ENCODE data around the gene HRH1. TPM values are rescaled to one million over a fixed set of nuclear protein-coding genes. Genes with fewer than 3 reads are reported as not detected.
"Not testable (repeated sequence)": the region's sequence is repeated elsewhere in the genome, so short reads cannot be mapped to it uniquely, and the experiment has no call there.

The HRH1 gene
- total RNA-seq, 1 experiment from 2014 or later, result not detected

DNA sequence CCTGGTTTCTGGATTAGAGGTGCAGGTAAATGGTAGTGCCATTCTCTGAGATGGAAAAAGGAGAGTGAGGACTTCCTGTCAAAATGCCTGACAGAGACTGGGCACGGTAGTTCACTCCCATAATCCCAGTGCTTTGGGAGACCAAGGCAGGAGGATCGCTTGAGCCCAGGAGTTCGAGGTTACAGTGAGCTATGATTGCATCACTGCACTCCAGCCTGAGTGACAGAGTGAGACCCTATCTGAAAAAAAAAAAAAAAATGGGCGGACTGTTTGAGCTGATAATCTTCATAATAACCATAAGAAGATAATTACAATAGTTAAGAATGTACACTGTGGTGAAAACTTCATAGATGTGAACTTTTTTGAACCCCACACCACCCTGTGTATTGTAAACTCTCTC lies 44.2 kb downstream of the HRH1 start:
- no peak for DNase-seq
- Histone ChIP-seq H3K4me3 (ENCODE audit: insufficient read depth, low read depth, low read length) (no peak overlapping the region), H3K27me3 (ENCODE audit: control insufficient read depth, insufficient read depth, low read length) (no peaks in the 10 kb centered on the region), H3K36me3 (replicated peaks; ENCODE audit: control insufficient read depth, insufficient read depth, low read length) (no peaks in the 10 kb centered on the region)

DNA sequence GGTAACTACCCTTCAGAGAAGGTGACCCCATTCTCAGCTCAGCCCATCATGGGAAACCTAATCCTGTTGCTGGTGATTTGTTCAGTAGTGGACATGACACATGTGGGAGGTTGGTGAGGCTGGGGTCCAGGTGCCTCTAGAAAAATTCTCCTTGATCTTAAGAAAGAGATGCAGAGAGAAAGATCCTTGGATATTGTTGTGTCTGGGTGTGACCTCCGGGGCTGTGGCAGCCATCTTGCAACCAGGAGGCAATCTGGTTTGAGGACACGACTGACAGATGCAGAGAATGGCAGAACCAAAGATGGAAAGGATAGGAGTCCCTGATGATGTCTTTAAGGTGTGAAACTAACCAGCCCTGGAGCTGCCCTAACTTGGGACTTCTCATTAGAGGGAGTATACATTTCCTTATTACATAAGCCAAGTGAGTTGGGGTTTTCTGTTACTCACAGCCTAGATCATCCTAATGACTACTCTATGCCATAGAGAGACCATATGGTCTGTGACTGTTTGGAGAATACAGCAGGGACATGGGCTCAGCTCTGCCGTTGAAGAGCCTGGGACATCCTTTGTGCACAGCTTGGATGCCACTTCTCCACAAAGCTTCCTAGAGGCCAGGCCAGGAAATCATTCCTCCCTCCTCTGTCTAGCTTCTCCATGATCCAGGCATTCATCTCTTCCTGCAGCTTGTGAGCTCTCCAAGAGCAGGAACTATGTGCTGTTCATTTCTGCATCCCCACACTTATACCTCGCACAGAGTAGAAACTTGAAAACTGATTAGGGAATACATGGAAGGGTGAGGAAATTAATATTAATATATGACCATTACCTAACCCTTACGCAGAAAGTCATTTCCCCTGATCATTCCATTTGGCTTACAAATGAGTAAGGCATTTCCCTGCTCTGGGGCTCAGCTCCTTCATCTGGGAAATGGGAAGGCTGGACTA lies 45.9 kb downstream of the HRH1 start:
- no peak overlapping the region for H3K4me3 ChIP-seq (ENCODE audit: insufficient read depth, low read depth, low read length)
- H3K36me3 ChIP-seq (replicated peaks; ENCODE audit: control insufficient read depth, insufficient read depth, low read length), result no peaks in the 10 kb centered on the region
- H3K27me3 ChIP-seq (ENCODE audit: control insufficient read depth, insufficient read depth, low read length), result no peaks in the 10 kb centered on the region
- DNase-seq, result no peak

DNA sequence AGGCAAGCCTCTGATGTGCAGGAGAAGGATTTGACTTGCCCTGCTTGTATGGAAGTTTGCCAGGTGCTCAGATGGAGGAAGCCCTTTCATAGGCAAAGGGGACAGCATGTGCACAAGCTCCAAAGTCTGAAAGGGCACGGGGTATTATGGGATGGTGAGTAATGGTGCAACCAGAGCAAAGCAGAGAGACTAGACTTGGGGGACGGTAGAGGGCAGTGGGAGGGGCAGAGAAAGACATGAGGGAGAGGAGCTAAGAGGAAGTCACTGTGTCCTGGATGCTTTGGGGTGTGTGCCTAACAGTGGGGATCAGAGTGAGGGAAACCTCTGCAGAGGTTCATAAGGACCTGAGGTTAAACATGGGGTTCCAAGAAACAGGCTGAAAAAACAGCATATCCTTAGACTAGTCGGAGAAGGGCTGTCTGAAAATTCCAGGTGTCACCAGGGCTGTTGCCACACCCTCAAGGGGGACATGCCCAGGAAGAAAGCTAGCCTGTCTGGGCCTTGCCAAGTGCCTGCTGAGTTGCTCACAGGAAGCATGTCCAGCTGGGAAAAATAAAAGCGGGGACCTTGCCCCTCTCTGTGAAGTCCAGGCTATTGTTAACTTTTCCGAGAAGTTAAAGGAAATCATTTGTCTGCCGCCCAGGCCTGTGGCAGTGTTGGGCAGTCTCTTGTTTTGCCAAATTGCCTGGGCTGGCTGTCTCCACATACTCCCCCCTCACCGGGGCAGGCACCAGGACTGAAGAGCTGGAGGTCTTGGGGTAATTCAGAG lies 47.1 kb downstream of the HRH1 start:
- Histone ChIP-seq H3K4me3 (ENCODE audit: insufficient read depth, low read depth, low read length) (no peak overlapping the region), H3K36me3 (replicated peaks; ENCODE audit: control insufficient read depth, insufficient read depth, low read length) (no peaks in the 10 kb centered on the region), H3K27me3 (ENCODE audit: control insufficient read depth, insufficient read depth, low read length) (no peaks in the 10 kb centered on the region)
- no peak for DNase-seq

DNA sequence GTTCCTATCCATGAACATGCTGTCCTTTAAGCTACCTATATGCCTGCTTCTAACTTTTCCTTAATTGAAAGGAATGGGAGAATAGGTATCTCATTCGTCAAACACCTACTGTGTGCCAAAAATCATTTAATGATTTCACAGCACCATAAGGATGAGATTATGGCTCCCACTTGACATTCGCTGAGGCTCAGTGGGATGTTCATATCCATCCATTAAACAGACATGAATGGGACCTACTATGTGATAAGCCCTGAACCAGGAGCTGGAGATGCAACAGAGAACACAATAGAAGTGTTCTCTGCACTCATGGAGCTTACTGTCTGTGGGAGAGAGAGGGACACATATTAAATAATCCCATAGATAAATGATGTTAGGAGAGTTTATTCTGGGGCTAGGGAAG lies 49.7 kb downstream of the HRH1 start:
- Histone ChIP-seq H3K36me3 (replicated peaks; ENCODE audit: control insufficient read depth, insufficient read depth, low read length) (no peaks in the 10 kb centered on the region), H3K27me3 (ENCODE audit: control insufficient read depth, insufficient read depth, low read length) (no peaks in the 10 kb centered on the region), H3K4me3 (ENCODE audit: insufficient read depth, low read depth, low read length) (no peak overlapping the region)
- DNase-seq, result no peak

DNA sequence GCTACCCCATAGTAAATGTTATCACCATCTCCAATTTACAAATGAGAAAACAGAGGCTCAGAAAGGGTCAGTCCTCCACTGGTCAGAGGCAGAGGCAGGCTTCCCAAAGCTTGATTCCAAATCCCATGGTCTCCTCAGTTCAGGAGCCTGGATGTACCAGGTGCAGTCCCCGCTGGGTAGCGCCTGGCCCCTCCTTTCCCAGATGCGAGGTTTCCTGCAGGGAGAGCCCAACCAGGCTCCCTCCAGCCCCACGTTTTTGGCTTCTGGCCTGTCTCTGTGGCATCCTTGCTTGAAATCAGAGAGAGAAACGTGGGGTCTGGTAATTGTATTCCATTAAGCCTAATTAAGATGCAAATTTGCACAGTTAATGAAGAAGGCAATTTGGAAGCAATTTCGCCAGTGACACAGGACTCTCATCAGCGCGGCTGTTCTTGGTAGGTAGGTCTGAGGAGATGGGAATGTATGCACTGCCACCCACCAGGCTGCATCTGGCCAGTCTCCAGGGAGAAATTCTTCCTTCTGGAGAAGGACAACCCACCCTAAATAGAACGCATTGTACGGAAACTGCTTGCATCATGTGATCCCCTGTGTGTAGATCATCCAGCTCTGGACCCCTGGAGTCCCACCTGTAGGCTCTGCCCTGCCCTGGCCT lies 50.5 kb downstream of the HRH1 start:
- Histone ChIP-seq H3K4me3 (ENCODE audit: insufficient read depth, low read depth, low read length) (no peak overlapping the region), H3K27me3 (ENCODE audit: control insufficient read depth, insufficient read depth, low read length) (no peaks in the 10 kb centered on the region), H3K36me3 (replicated peaks; ENCODE audit: control insufficient read depth, insufficient read depth, low read length) (no peaks in the 10 kb centered on the region)
- DNase-seq, result peak; percentile 38

DNA sequence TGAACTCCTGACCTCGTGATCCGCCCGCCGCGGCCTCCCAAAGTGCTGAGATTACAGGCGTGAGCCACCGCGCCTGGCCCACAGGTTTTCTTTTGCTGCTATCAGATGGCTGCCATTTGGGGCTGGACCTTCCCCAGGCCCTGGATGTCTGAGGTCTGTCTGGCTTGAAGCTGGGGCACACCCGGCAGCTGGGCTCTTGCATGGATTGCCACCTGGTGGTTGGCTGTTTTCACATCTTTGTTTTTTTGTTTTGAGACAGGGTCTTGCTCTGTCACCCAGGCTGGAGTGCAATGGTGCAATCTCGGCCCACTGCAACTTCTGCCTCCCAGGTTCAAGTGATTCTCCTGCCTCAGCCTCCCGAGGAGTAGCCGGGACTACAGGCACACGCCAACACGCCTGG lies 51.6 kb downstream of the HRH1 start:
- peak; percentile 79 for DNase-seq
- H3K4me3 ChIP-seq (ENCODE audit: insufficient read depth, low read depth, low read length); H3K27me3 ChIP-seq (ENCODE audit: control insufficient read depth, insufficient read depth, low read length); H3K36me3 ChIP-seq (replicated peaks; ENCODE audit: control insufficient read depth, insufficient read depth, low read length): not testable (repeated sequence)

DNA sequence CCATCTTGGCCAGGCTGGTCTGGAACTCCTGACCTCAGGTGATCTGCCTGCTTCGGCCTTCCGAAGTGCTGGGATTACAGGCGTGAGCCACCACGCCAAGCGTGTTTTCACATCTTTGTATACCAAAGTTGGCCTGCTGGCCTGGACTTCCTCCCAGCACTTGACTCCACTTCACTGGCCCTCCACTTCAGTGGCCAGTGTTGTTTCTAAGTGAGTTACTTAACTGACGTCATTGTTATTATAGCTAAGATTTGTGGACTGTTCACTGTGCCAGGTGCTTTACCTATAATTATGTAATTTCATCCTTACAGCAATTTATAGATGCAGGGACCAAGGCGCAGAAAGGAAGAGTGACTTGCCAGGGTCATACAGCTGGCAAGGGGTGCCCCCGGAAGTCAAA lies 52.0 kb downstream of the HRH1 start:
- no peak overlapping the region for H3K4me3 ChIP-seq (ENCODE audit: insufficient read depth, low read depth, low read length)
- DNase-seq, result no peak
- H3K27me3 ChIP-seq (ENCODE audit: control insufficient read depth, insufficient read depth, low read length), result no peaks in the 10 kb centered on the region
- no peaks in the 10 kb centered on the region for H3K36me3 ChIP-seq (replicated peaks; ENCODE audit: control insufficient read depth, insufficient read depth, low read length)

DNA sequence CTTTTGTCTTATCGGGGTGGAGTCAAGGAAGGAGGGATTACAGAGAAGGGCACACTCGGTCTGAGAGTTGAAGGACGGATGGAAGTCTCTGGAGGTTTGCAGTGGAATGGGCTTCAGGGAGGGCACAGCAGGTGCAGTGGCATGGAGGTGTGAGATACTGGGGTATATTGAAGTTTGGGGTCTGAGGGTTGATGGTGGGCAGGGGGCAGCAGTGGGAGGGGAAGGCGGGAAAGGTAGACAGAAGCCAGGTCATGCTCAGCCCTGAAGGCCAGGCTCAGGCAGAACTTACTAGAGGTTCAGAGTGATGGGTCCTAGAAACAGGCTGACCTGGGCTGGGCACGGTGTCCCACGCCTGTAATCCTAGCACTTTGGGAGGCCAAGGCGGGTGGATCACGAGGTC lies 52.7 kb downstream of the HRH1 start:
- no peak for DNase-seq
- H3K4me3 ChIP-seq (ENCODE audit: insufficient read depth, low read depth, low read length), result no peak overlapping the region
- no peaks in the 10 kb centered on the region for H3K36me3 ChIP-seq (replicated peaks; ENCODE audit: control insufficient read depth, insufficient read depth, low read length)
- H3K27me3 ChIP-seq (ENCODE audit: control insufficient read depth, insufficient read depth, low read length), result no peaks in the 10 kb centered on the region

DNA sequence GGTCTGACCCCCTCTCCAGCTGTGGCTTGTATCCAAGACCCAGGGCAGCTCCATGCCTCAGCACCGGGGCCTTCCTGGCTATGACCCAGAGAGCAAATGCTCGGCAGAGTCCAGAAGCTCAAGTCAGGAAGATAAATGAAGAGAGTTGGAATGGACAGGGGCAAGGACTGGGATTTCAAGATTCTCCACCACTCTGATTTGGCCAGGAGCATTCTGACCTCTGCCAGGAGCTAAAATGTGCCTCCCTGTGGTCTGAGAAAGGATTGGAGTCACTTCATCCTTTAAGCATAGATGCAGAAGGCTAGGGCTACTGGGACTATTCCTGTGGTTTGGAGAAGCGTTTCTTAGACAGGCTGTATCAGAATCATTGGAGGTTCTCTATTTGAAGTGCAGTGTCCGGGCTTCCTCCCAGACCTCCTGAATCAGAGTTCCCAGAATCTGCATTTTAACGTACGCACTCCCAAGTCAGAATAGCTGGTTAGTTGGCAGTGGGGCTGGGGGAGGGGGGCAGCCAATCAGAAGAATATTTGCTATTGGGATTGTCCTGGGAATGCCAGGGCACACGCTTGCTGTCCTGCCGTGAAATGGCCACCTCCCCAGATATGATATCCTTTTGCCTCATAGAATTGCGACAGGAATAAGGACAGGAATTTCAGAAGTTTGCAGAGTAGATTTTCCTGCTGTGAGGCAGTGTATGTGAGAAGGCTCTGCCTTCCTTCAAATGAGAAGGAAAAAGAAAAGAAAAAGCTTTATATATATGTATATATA lies 57.4 kb downstream of the HRH1 start:
- peak; percentile 45 for DNase-seq
- no peak overlapping the region for H3K4me3 ChIP-seq (ENCODE audit: insufficient read depth, low read depth, low read length)
- H3K36me3 ChIP-seq (replicated peaks; ENCODE audit: control insufficient read depth, insufficient read depth, low read length), result no peaks in the 10 kb centered on the region
- H3K27me3 ChIP-seq (ENCODE audit: control insufficient read depth, insufficient read depth, low read length), result no peaks in the 10 kb centered on the region

DNA sequence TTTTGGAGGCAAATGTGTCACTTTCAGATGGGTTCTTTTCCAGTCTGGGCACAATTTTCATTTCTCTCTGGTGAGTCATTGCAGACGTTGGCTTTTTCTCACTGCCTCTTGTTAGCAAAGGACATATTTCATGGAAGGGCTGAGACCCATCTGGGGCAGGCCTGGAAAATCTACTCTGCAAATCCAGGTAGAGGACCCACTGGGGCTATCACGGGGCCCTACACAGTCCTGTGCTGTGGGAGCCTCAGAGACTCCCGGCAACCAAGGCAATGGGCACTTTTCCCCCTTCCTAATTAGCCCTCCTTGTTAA lies 58.0 kb downstream of the HRH1 start:
- Histone ChIP-seq H3K36me3 (replicated peaks; ENCODE audit: control insufficient read depth, insufficient read depth, low read length) (no peaks in the 10 kb centered on the region), H3K27me3 (ENCODE audit: control insufficient read depth, insufficient read depth, low read length) (no peaks in the 10 kb centered on the region), H3K4me3 (ENCODE audit: insufficient read depth, low read depth, low read length) (no peak overlapping the region)
- DNase-seq, result no peak

DNA sequence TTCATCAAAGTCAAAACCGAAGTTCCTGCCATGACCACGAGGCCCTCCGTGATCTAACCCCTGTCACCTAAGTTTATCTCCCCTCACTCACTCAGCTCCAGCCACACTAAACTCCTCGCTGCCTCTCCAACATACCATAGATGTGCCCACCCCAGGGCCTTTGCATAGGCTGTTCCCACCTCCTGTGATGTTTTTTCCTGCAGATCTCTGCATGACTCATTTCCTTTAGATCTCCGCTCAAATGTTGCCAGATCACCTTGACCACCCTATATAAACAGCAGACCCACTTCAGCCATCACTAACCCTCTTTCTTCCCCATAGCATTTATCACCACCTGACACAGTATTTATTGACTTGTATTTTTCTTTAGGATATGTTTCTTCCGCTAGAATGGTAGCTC lies 58.5 kb downstream of the HRH1 start:
- no peak for DNase-seq
- no peak overlapping the region for H3K4me3 ChIP-seq (ENCODE audit: insufficient read depth, low read depth, low read length)
- no peaks in the 10 kb centered on the region for H3K36me3 ChIP-seq (replicated peaks; ENCODE audit: control insufficient read depth, insufficient read depth, low read length)
- no peaks in the 10 kb centered on the region for H3K27me3 ChIP-seq (ENCODE audit: control insufficient read depth, insufficient read depth, low read length)

DNA sequence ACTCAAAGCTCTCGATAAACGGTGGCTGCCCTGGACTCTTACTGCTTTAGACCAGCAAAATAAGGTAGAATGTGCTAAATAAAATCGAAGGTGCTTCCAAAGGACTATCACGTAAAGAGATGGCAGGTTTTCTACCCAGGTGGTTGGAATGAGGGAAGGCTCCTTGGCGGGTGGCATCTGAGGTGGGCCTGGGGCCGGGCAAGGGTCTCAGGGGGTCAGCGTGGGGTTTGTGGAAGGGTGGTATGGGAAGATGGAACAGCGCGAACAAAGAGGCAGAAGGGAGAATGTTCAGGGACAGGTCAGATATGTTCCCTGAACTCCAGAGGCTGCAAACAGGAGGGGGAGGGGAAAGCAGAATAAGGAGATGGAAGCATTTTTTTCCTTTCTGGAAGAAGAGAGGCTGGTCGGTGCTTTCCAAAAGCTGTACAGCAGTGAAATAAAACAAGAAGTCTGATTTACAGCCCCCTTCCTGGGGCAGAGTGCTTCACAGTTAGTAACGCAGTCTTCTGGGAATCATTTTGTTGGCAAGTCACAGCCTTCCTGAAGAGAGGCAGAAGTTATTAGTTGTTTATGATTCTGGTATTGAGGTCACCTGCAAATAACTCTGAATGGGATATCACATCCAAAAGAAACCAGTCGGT lies 59.6 kb downstream of the HRH1 start:
- Histone ChIP-seq H3K4me3 (ENCODE audit: insufficient read depth, low read depth, low read length) (no peak overlapping the region), H3K27me3 (ENCODE audit: control insufficient read depth, insufficient read depth, low read length) (no peaks in the 10 kb centered on the region), H3K36me3 (replicated peaks; ENCODE audit: control insufficient read depth, insufficient read depth, low read length) (no peaks in the 10 kb centered on the region)
- no peak for DNase-seq

DNA sequence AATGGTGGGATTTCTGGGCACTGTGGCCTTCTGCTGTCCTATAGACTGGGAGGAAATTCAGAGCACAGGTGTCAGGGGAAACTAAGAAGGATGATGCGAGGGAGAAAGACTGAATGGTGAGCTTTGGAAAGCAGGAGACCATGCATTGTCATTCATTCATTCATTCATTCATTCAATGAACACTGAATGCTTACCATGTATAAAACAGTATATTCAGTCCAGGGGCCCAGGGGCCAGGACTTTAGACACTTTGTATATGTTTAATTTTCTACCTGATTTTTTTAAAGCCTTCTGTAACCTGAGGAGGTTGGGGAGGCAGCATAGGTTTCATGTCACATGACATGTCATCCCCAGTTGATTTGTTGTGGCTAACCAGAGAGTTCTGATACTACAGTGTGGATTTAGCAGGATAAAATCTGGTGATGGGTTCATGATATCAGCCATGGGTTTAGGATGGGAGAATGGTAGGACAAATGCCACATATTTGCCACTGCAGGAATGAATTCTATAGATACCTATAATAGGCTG lies 60.2 kb downstream of the HRH1 start:
- Histone ChIP-seq H3K36me3 (replicated peaks; ENCODE audit: control insufficient read depth, insufficient read depth, low read length) (no peaks in the 10 kb centered on the region), H3K4me3 (ENCODE audit: insufficient read depth, low read depth, low read length) (no peak overlapping the region)

DNA sequence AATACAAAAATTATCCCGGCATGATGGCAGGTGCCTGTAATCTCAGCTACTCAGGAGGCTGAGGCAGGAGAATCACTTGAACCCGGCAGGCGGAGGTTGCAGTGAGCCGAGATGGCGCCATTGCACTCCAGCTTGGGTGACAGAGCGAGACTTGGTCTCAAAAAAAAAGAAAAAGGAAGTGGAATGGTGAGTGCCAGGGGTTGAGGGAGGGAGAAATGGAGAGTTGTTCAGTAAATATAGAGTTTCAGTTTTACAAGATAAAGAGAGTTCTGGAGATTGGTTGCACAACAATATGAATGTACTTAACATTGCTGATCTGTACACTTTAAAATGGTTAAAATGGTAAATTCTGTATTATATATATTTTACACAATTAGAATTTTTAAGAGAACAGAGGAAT lies 63.1 kb downstream of the HRH1 start:
- DNase-seq; H3K27me3 ChIP-seq (ENCODE audit: control insufficient read depth, insufficient read depth, low read length); H3K36me3 ChIP-seq (replicated peaks; ENCODE audit: control insufficient read depth, insufficient read depth, low read length); H3K4me3 ChIP-seq (ENCODE audit: insufficient read depth, low read depth, low read length): not testable (repeated sequence)

More for the DNA sequence above, 60.2 kb downstream of the HRH1 start:
- no peaks in the 10 kb centered on the region for H3K27me3 ChIP-seq (ENCODE audit: control insufficient read depth, insufficient read depth, low read length)
- no peak for DNase-seq

Data from H7 (cell line).